HepG2 (cell line): ENCODE data around the gene GLIS1. TPM values are rescaled to one million over a fixed set of nuclear protein-coding genes. Genes with fewer than 3 reads are reported as not detected.

Source experiments
- ATAC-seq: fragments of 200-7000 bp; cut with Tn5 transposase; 3 replicates; pipeline ENCODE4 v1.9.1; 2020; ENCODE audit warnings: mild to moderate bottlenecking, moderate library complexity
- BruUV-seq: library from RNA; stranded (reverse); fragments of 400-500 nt; replicated peaks from 2 replicates; lab custom pipeline; 2021; lab: Mats Ljungman, UMichigan
- CTCF ChIA-PET: fragments of 300-600 bp; formaldehyde crosslinking; extraction: SDS; loops from one replicate; lab custom pipeline; 2021; ENCODE audit warnings: low total read pairs, inconsistent platforms, low intra/inter-chr PET ratio; lab: Yijun Ruan, JAX
- POLR2A ChIA-PET: fragments of 350-600 bp; sonication (Branson Sonifier 250); formaldehyde crosslinking; loops from one replicate; lab custom pipeline; 2020; ENCODE audit warnings: antibody characterized with exemption, inconsistent platforms; lab: Yijun Ruan, JAX
- DNase-seq: peaks from one replicate; pipeline ENCODE4 v3.0.0-alpha.2; 2015; ENCODE audit warnings: low spot score
- FAIRE-seq: peaks from 3 replicates; lab custom pipeline; 2011; peaks lifted over from hg19 to GRCh38; lab: Jason Lieb, UNC
- H2AFZ ChIP-seq: one replicate; pipeline ENCODE4 v1.6.1; 2011; ENCODE audit warnings: low read length, inconsistent platforms
- H3K27ac ChIP-seq: fragments of 300-600 bp; 3 replicates; pipeline ENCODE4 v1.8.0; 2011; ENCODE audit warnings: mixed run types, mild to moderate bottlenecking, mixed read lengths, low read length, inconsistent platforms; ENCODE audit not compliant: insufficient read depth; ENCODE audit errors: extremely low read length
- H3K27me3 ChIP-seq, 2 experiments: fragments of 200-600 bp in 1 of 2; 2 replicates in 1 of 2; 3 replicates in 1 of 2; pipeline versions ENCODE4 v1.6.0 to v1.8.0; 2011; ENCODE audit warnings: low read length in 2 of 2, mild to moderate bottlenecking in 2 of 2, moderate library complexity in 2 of 2, inconsistent platforms in 1 of 2; ENCODE audit not compliant: insufficient read depth in 2 of 2, control insufficient read depth in 1 of 2
- H3K36me3 ChIP-seq, 2 experiments: fragments of 200-600 bp in 1 of 2; replicated peaks in 1 of 2; 2 replicates in 1 of 2; 3 replicates in 1 of 2; pipeline versions ENCODE4 v1.5.1 to v1.8.0; 2011; ENCODE audit warnings: low read length in 2 of 2, inconsistent platforms in 1 of 2; ENCODE audit not compliant: insufficient read depth in 2 of 2, control insufficient read depth in 1 of 2
- H3K4me1 ChIP-seq: 2 replicates; pipeline ENCODE4 v1.5.1; 2012; ENCODE audit warnings: low read length, inconsistent platforms; ENCODE audit not compliant: insufficient read depth
- H3K4me2 ChIP-seq: 2 replicates; pipeline ENCODE4 v1.6.0; 2011; ENCODE audit warnings: low read depth, low read length, inconsistent platforms
- H3K4me3 ChIP-seq, 3 experiments: fragments of 200-600 bp in 1 of 3; sonication (generic), shearing (Covaris generic) in 1 of 3; replicated peaks in 1 of 3; 2 replicates each; pipeline ENCODE4 v1.5.1; 2011 to 2016; ENCODE audit warnings: low read length in 3 of 3, inconsistent platforms in 2 of 3, low read depth in 2 of 3, mild to moderate bottlenecking in 2 of 3, control low read depth in 1 of 3, mixed read lengths in 1 of 3; ENCODE audit not compliant: insufficient read depth in 1 of 3
- H3K79me2 ChIP-seq: one replicate; pipeline ENCODE4 v1.6.1; 2011; ENCODE audit warnings: low read length, inconsistent platforms; ENCODE audit not compliant: insufficient read depth
- H3K9ac ChIP-seq: 2 replicates; pipeline ENCODE4 v1.6.0; 2011; ENCODE audit warnings: mild to moderate bottlenecking, low read depth, low read length, inconsistent platforms; ENCODE audit not compliant: insufficient read depth
- H3K9me3 ChIP-seq: 2 replicates; pipeline ENCODE4 v1.5.1; 2012; ENCODE audit warnings: mild to moderate bottlenecking, low read length
- H4K20me1 ChIP-seq: 2 replicates; pipeline ENCODE4 v1.6.0; 2011; ENCODE audit warnings: inconsistent platforms, mild to moderate bottlenecking, low read length, moderate library complexity; ENCODE audit not compliant: insufficient read depth
- BATF2 ChIP-seq: sonication (generic); formaldehyde crosslinking; IDR thresholded peaks from 2 replicates; pipeline ENCODE4 v1.8.0; 2022; ENCODE audit warnings: mild to moderate bottlenecking, missing genetic modification reagents, moderate library complexity
- HIVEP1 ChIP-seq: sonication (generic); formaldehyde crosslinking; IDR thresholded peaks from 2 replicates; pipeline ENCODE4 v1.4.0; 2020; ENCODE audit warnings: mild to moderate bottlenecking, missing genetic modification reagents
- HNRNPK ChIP-seq: fragments of 200-400 bp; formaldehyde crosslinking; IDR thresholded peaks from 2 replicates; pipeline ENCODE4 v1.6.1; 2018; ENCODE audit warnings: low read length, low read depth, moderate library complexity, mild to moderate bottlenecking; ENCODE audit not compliant: poor library complexity, severe bottlenecking
- IRF9 ChIP-seq: sonication (generic); formaldehyde crosslinking; IDR thresholded peaks from 2 replicates; pipeline ENCODE4 v1.8.0; 2022; ENCODE audit warnings: missing genetic modification reagents, mild to moderate bottlenecking, borderline replicate concordance
- PLRG1 ChIP-seq: fragments of 450-650 bp; conservative IDR thresholded peaks from 2 replicates; pipeline ENCODE4 v1.6.1; 2016
- POLR2G ChIP-seq: fragments of 200-400 bp; formaldehyde crosslinking; IDR thresholded peaks from 2 replicates; pipeline ENCODE4 v1.6.1; 2018; ENCODE audit warnings: mild to moderate bottlenecking, low read depth, low read length, moderate library complexity
- RBAK ChIP-seq: sonication (generic); formaldehyde crosslinking; IDR thresholded peaks from 2 replicates; pipeline ENCODE4 v1.5.1; 2020; ENCODE audit warnings: mild to moderate bottlenecking, missing genetic modification reagents
- SRSF4 ChIP-seq: fragments of 200-400 bp; formaldehyde crosslinking; IDR thresholded peaks from one replicate; pipeline ENCODE4 v1.6.1; 2018; ENCODE audit warnings: mild to moderate bottlenecking, low read depth, low read length, moderate library complexity; ENCODE audit not compliant: poor library complexity, severe bottlenecking
- TEAD2 ChIP-seq: sonication (generic); formaldehyde crosslinking; IDR thresholded peaks from 2 replicates; pipeline ENCODE4 v1.9.0; 2021; ENCODE audit warnings: missing genetic modification reagents
- ZNF549 ChIP-seq: sonication (generic); formaldehyde crosslinking; IDR thresholded peaks from 2 replicates; pipeline ENCODE4 v1.5.0; 2020; ENCODE audit warnings: missing genetic modification reagents
- ZNF678 ChIP-seq: sonication (generic); formaldehyde crosslinking; IDR thresholded peaks from 2 replicates; pipeline ENCODE4 v1.4.0; 2020; ENCODE audit warnings: mild to moderate bottlenecking, missing genetic modification reagents
- ZNF777 ChIP-seq: sonication (generic); formaldehyde crosslinking; IDR thresholded peaks from 2 replicates; pipeline ENCODE4 v1.4.0; 2020; ENCODE audit warnings: missing genetic modification reagents
- ZNF841 ChIP-seq: sonication (generic); formaldehyde crosslinking; IDR thresholded peaks from 2 replicates; pipeline ENCODE4 v1.8.1; 2023; ENCODE audit warnings: missing genetic modification reagents, borderline replicate concordance
- ZSCAN31 ChIP-seq: sonication (generic); formaldehyde crosslinking; IDR thresholded peaks from 2 replicates; pipeline ENCODE4 v1.5.0; 2020; ENCODE audit warnings: low read depth, mild to moderate bottlenecking, missing genetic modification reagents
- WGBS: methylation state at CpG from one replicate; pipeline ENCODE4 v1.1.6; 2017; ENCODE audit warnings: low lambda C conversion rate; 5-methylcytosine and 5-hydroxymethylcytosine counted together
- in situ Hi-C: cut with HindIII; loops from 2 replicates; pipeline ENCODE4 v1.10.0; 2017; ENCODE audit warnings: low pct_unique_long_range_greater_than_20kb; ENCODE audit not compliant: extremely low pct_ligation_motif_present
- intact Hi-C: fragments of 100-400 bp; cut with micrococcal nuclease; formaldehyde crosslinking; loops from one replicate; pipeline ENCODE4 v1.10.0; 2022; ENCODE audit not compliant: unreplicated experiment
- polyA plus RNA-seq, 8 experiments: library from polyadenylated mRNA; depleted of rRNA in 3 of 8; stranded (reverse) in 7 of 8; unstranded in 1 of 8; fragments of >200 nt; fragmentation: Illumina TruSeq in 4 of 8; extraction: Trizol in 4 of 8; gene quantifications; 2 replicates each; pipeline versions ENCODE4 v1.2.1 to v1.2.3, GENCODE V29; 2011 to 2016; ENCODE audit warnings: low read depth in 4 of 8, missing spikeins in 1 of 8, mixed read lengths in 1 of 8; ENCODE audit not compliant: insufficient read depth in 1 of 8
- total RNA-seq, 5 experiments: library from RNA; depleted of rRNA; stranded (reverse); fragments of >200 nt; fragmentation: Illumina TruSeq; extraction: Trizol; gene quantifications; 2 replicates each; pipeline ENCODE4 v1.2.3, GENCODE V29; 2016; ENCODE audit warnings: low read depth in 1 of 5

Gene GLIS1
- total and polyA plus RNA-seq, 2 of the 13 experiments (the other 11 are each of a cell fraction or from before 2014, with no cell fraction given): 0.03 TPM; not detected in 1

- intact Hi-C loops (no loop called here), in situ Hi-C loops (no loop called here)
- no peak overlapping the region for H3K9ac ChIP-seq
- H4K20me1 ChIP-seq: no peaks in the 10 kb centered on the region
- H3K36me3 ChIP-seq: no peaks in the 10 kb centered on the region
- no peak overlapping the region for H3K27ac ChIP-seq
- H3K4me1 ChIP-seq: no peaks in the 10 kb centered on the region
- no TSS peak for BruUV-seq
- no peak overlapping the region for H3K4me3 ChIP-seq
- H3K27me3 ChIP-seq: peaks cover 7 to 50% of the 10 kb centered on the region in 2 experiments; a peak in 4 of 5 replicates
- ATAC-seq (no peak), DNase-seq (no peak), FAIRE-seq (no peak)
- 4% methylated on average over 5 of the region's 5 CpGs for WGBS
- CTCF ChIA-PET: no interaction called here
- H3K9me3 ChIP-seq: no peaks in the 10 kb centered on the region
- H3K4me2 ChIP-seq: no peak overlapping the region
- H2AFZ ChIP-seq: no peak overlapping the region
- no peaks in the 10 kb centered on the region for H3K79me2 ChIP-seq
- TF ChIP-seq PLRG1 (no peak), HNRNPK (peak; percentile 24)
- POLR2A ChIA-PET: no interaction called here
Measured at GRCh38 chr1:53585129-53585528, 153.8 kb downstream of the GLIS1 start.

- ChIA-PET CTCF (no interaction called here), POLR2A (no interaction called here)
- FAIRE-seq: no peak
- H3K4me3 ChIP-seq: no peak overlapping the region
- H3K79me2 ChIP-seq: no peaks in the 10 kb centered on the region
- intact Hi-C loops (no loop called here), in situ Hi-C loops (no loop called here)
- H3K4me2 ChIP-seq: no peak overlapping the region
- WGBS: 10% methylated on average over 2 of the region's 2 CpGs
- TF ChIP-seq ZNF549 (CRISPR knock-in tag) (no peak), SRSF4 (no peak), TEAD2 (no peak), RBAK (CRISPR knock-in tag) (no peak), IRF9 (no peak), ZSCAN31 (no peak), ZNF678 (CRISPR knock-in tag) (no peak), POLR2G (no peak), ZNF841 (CRISPR knock-in tag) (no peak), HIVEP1 (CRISPR knock-in tag) (no peak), ZNF777 (no peak), BATF2 (no peak)
- H3K4me1 ChIP-seq: no peaks in the 10 kb centered on the region
- no peak overlapping the region for H3K9ac ChIP-seq
- no peaks in the 10 kb centered on the region for H3K36me3 ChIP-seq
- DNase-seq: no peak
- H2AFZ ChIP-seq: no peak overlapping the region
- H3K27me3 ChIP-seq: peaks cover 7 to 47% of the 10 kb centered on the region in 2 experiments; a peak in 3 of 5 replicates
- no TSS peak for BruUV-seq
- ATAC-seq: no peak
- H4K20me1 ChIP-seq: no peaks in the 10 kb centered on the region
- H3K27ac ChIP-seq: no peak overlapping the region
- H3K9me3 ChIP-seq: no peaks in the 10 kb centered on the region
Measured at GRCh38 chr1:53584777-53585107, 154.2 kb downstream of the GLIS1 start.
